NCI-H146 treated with DMSO at 0.1 percent for 48 hours (cell line): ENCODE data around the gene MED12L.

Experiments
- DNase-seq: peaks from one replicate; lab custom pipeline; 2025; ENCODE audit not compliant: unreplicated experiment; lab: John Stamatoyannopoulos, UW

The MED12L gene

GRCh38 chr3:151400341-151400740 is 314.9 kb downstream of the MED12L start:
- DNase-seq = no peak

GRCh38 chr3:151402349-151402748 is 316.9 kb downstream of the MED12L start:
- no peak for DNase-seq

DNA sequence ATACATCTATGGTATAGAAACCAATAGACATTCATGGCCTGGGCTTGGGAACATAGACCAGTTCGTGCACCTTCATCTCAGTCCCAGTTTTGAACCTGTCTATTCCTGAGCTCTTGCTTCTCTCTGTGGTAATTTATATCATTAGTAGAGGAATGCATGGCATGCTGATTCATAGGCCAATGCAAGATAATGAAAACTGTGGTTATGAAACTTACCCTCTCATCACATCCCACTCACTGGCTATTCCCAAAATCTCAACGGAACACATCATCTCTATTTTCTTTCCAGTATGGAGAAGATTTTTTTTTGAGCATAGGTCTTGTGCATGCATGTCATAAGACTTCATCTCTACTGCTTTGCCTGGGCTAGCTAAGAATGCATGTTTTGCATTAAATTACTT is 317.8 kb downstream of the MED12L start:
- DNase-seq = no peak

- no peak for DNase-seq
Measured at GRCh38 chr3:151404316-151404715, 318.9 kb downstream of the MED12L start.

GRCh38 chr3:151407928-151408327 is 322.5 kb downstream of the MED12L start:
- DNase-seq = no peak

GRCh38 chr3:151410891-151411559 is 325.6 kb downstream of the MED12L start:
- no peak for DNase-seq

- DNase-seq = no peak
Measured at GRCh38 chr3:151412989-151413388, 327.5 kb downstream of the MED12L start.

DNA sequence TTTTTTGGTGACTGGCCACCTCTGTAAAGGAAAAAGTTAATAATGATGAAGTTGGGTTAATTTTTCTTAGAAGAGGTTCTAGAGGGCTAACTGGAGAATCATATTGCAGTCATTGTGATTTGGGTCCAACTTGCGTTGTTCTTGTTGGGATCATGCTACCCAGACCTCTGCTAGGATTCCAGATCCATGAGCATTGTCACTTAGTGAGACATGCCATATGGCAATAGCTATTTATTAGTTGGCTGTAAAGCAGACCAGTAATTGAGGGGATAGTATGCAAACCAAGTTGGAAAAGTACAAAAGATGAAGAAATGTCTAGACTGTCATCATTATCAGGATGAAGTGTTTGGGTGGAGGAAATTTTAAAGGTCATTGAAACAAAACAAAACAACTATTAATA is 329.8 kb downstream of the MED12L start:
- no peak for DNase-seq

- DNase-seq = no peak
Measured at GRCh38 chr3:151419806-151420205, 334.3 kb downstream of the MED12L start.

- no peak for DNase-seq
Measured at GRCh38 chr3:151421938-151422337, 336.5 kb downstream of the MED12L start.

- no peak for DNase-seq
Measured at GRCh38 chr3:151423091-151423490, 337.6 kb downstream of the MED12L start.

DNA sequence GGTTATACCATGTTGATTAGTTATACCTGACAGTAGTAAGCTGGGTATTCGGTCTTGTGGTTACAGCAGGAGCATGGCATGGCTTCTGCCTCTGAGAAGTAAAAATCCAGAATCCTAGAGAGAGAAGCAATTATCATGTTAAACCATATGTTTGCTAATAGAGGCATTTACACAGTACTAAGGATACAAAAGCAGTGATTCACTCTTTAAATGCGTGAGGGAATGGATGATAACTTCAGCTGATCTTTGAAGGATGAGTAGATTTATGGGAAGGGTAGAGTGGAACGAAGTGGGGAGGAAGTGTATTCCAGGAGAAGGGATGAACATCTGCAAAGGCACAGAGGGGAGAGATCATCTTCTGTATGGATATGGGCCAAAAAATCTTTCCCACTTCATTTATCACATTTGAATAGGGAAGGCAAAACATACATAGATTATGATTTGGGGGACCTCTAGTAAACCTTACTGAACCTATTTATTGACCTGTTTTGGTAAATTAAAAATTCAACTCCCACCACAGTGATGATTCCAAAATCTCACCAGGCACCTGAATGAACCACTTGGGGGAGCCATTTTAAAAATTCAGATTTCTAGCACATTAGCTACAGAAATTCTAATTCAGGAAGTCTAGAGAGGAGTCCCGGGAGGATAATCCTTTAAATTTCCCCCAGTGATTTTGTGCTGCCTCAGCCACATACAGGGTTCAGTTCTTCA is 340.3 kb downstream of the MED12L start:
- no peak for DNase-seq

DNA sequence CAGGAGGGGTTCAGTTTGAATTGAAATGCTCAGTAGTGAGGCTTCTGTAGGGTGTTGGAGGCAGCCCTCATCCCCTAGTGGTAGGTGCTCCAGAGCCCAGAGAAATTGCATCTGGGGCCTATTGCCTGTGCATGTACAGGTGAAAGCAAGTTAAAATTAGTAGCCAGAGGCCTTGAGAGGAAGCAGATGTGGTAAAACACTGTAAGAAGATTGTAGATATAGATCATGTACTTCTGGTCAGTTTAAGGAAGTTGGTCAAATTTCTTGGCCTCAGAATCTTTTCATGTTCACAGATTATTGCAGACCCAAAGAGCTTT is 340.8 kb downstream of the MED12L start:
- DNase-seq = no peak

- DNase-seq = no peak
Measured at GRCh38 chr3:151428386-151428785, 342.9 kb downstream of the MED12L start.

DNA sequence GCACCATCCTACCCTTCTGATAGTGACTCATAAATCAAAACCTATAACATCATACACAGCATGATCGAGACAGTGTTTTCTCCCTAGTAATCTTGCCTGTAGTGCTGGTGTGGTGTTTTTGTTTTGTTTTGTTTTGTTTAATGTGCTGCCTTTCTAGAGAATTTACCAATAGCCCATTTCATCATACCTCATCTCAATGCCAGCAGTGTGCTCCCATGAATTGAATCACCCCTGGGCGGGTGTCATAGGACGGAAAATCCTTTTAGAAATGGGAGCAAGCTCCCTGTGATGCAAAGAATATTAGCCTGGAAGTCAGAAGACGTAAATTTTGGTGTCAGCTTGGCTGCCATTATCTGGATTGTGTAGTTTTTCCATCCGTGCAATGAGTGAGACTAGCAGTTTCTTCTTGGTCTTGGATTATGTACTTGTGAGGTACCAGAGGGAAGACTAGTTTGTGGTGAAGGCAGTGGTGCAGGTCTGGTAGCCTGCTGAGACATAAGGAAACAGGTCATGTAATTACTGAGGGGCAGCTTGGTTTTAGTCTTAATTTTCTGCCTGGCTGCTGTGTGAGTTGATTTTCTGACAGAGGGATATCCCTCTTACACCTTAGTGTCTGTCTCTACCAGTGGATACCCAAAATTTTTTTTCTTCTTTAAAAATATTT is 345.5 kb downstream of the MED12L start:
- DNase-seq = no peak

GRCh38 chr3:151431940-151432339 is 346.5 kb downstream of the MED12L start:
- no peak for DNase-seq

GRCh38 chr3:151432616-151433372 is 347.3 kb downstream of the MED12L start:
- no peak for DNase-seq

- no peak for DNase-seq
Measured at GRCh38 chr3:151434151-151434890, 348.9 kb downstream of the MED12L start.

DNA sequence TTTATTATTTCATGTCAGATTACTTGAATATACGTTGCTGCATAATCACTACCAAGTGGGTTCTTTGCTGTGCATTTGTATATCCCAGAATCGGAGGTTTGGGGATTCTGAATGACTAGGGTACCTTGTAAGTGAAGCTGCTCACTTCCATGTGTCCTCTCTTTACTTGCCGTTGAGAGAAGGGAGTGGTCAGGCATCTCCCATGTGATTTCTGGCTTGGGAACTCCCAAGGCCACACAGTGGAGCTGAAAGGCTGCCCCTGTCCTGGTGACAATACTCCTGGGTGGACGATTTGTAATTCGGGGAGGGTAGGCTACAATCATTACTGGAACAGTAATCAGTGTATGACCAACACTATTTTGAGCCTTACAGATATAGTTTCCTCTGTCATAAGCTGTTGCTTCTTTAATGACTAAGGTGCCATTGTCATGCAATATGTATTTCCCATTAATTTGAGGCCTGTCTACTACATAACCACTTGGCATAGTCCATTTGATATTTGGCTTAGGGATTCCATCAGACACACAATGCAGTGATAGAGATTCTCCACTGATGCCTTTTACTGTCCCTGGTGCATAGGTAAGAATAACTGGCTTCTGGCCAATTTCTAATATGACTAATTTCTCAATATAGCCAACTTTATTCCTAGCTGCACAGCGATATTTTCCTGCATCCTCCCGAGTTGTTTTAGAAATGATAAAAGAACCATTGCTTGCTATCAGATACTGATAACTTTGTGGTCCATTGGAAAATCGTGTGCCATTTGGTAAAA is 351.4 kb downstream of the MED12L start:
- DNase-seq = no peak

GRCh38 chr3:151437906-151438305 is 352.4 kb downstream of the MED12L start:
- no peak for DNase-seq
